Urinary bladder (tissue), 4 donors: Measurements from ENCODE around the gene MPL. TPM values are rescaled to one million over a fixed set of nuclear protein-coding genes. Genes with fewer than 3 reads are reported as not detected.

Experiments used
- DNase-seq: peaks from one replicate; pipeline ENCODE4 v3.0.0-alpha.2; 2015; ENCODE audit errors: extremely low spot score
- H3K27ac ChIP-seq: one replicate; pipeline ENCODE4 v1.5.1; 2013; ENCODE audit warnings: low read depth, mild to moderate bottlenecking, moderate library complexity
- H3K36me3 ChIP-seq: one replicate; pipeline ENCODE4 v1.6.1; 2013; ENCODE audit warnings: mild to moderate bottlenecking, moderate library complexity; ENCODE audit not compliant: insufficient read depth
- H3K4me1 ChIP-seq: one replicate; pipeline ENCODE4 v1.6.1; 2013; ENCODE audit warnings: mild to moderate bottlenecking, moderate library complexity; ENCODE audit not compliant: insufficient read depth
- H3K4me3 ChIP-seq: one replicate; pipeline ENCODE4 v1.5.1; 2013; ENCODE audit warnings: low read depth, low read length
- WGBS: extraction: QIAGEN DNeasy Blood & Tissue Kit; methylation state at CpG from one replicate; pipeline ENCODE4 v1.1.7; 2013; 5-methylcytosine and 5-hydroxymethylcytosine counted together
- polyA plus RNA-seq: library from polyadenylated mRNA; stranded (reverse); fragments of 200-250 nt; gene quantifications from one replicate; pipeline ENCODE4 v1.2.3, GENCODE V29; 2013
- total RNA-seq: library from RNA; depleted of rRNA; stranded (reverse); fragments of >200 nt; gene quantifications from one replicate; pipeline ENCODE4 v1.2.3, GENCODE V29; 2014
- donor health status: healthy with polysubstance abuse.
- donor health status: healthy.

The MPL gene
- total and polyA plus RNA-seq, 2 donors, result 0.33 TPM; not detected in 1

GRCh38 chr1:43373066-43373940, 35.7 kb downstream of the MPL start:
- no peaks in the 10 kb centered on the region for H3K36me3 ChIP-seq
- no peak overlapping the region for H3K27ac ChIP-seq
- WGBS, result 73% methylated on average over 4 of the region's 4 CpGs
- no peak for DNase-seq
- no peak overlapping the region for H3K4me3 ChIP-seq
- no peaks in the 10 kb centered on the region for H3K4me1 ChIP-seq

DNA sequence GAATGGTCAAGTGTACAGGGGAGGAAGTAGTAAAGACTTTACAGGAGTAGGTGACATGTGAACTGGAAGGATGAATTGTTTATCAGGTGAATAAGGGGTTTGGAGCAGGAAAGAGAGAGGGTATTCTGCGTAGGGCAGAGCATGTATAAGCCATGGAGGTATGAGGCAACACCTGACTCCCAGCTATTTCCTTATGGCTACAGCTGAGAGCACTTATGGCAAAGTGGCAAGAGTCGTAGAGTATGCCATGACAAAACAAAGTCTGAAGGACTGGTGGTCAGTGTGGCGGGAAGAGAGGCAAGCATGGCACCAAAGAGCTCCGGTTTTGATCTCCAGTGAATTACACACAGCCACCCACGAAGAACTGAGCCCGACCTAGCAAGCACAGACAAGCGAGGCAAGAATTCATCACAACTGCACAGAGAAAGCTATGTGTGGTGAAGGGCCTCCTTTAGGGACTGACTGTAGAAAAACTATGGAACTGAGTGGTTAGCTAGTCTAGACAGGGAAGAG, 39.2 kb downstream of the MPL start:
- DNase-seq, result no peak
- H3K4me3 ChIP-seq, result no peak overlapping the region
- H3K4me1 ChIP-seq, result no peaks in the 10 kb centered on the region
- WGBS, result 83% methylated on average over 7 of the region's 7 CpGs
- no peaks in the 10 kb centered on the region for H3K36me3 ChIP-seq
- H3K27ac ChIP-seq, result no peak overlapping the region

DNA sequence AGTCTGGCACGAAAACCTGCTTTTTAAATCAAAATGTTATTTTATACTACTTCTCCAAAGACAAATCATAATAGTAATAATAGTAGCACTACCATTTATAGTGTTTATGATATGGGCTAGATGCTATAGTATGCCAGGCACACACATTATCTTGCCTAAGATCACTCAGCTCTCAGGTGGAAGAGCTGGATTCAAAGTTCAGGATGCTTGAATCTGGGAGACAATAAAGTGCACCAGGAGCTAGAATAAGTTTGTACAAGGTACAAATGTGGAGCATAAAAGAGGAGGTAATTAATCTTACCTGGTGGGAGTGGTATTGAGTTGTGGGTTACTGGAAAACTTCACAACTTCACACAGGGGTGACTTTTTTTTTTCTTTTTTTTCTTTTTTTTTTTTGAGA, 40.2 kb downstream of the MPL start:
- Histone ChIP-seq H3K27ac (no peak overlapping the region), H3K4me1 (no peaks in the 10 kb centered on the region), H3K4me3 (no peak overlapping the region), H3K36me3 (no peaks in the 10 kb centered on the region)
- 92% methylated on average over 1 of the region's 1 CpG for WGBS
- DNase-seq, result no peak

GRCh38 chr1:43379476-43379875, 41.9 kb downstream of the MPL start:
- H3K27ac ChIP-seq, result no peak overlapping the region
- no peak for DNase-seq
- H3K4me3 ChIP-seq, result no peak overlapping the region
- no peaks in the 10 kb centered on the region for H3K36me3 ChIP-seq
- H3K4me1 ChIP-seq, result no peaks in the 10 kb centered on the region
- WGBS, result 93% methylated on average over 1 of the region's 1 CpG

DNA sequence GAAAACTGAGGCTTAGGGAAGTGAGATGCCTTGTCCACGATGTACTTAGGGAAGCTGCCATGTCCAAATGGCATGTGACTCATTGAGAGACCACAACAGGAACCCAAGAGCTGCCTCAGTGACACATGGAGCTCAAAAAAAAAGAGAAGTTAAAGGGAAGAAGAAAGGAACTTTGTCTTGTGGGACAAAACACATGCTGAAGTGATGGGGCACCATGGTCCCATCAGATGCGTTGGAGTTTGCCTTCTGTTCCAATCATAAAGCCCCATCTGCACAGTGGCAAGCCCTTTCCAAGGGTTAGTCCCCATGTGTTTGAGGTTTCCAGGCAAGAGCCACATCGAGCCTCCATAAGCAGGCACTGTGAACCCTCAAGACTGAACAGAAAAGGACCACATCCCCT, 44.0 kb downstream of the MPL start:
- Histone ChIP-seq H3K36me3 (peaks cover 3% of the 10 kb centered on the region), H3K4me1 (no peaks in the 10 kb centered on the region), H3K4me3 (no peak overlapping the region), H3K27ac (no peak overlapping the region)
- DNase-seq, result no peak
- WGBS, result 68% methylated on average over 3 of the region's 3 CpGs

DNA sequence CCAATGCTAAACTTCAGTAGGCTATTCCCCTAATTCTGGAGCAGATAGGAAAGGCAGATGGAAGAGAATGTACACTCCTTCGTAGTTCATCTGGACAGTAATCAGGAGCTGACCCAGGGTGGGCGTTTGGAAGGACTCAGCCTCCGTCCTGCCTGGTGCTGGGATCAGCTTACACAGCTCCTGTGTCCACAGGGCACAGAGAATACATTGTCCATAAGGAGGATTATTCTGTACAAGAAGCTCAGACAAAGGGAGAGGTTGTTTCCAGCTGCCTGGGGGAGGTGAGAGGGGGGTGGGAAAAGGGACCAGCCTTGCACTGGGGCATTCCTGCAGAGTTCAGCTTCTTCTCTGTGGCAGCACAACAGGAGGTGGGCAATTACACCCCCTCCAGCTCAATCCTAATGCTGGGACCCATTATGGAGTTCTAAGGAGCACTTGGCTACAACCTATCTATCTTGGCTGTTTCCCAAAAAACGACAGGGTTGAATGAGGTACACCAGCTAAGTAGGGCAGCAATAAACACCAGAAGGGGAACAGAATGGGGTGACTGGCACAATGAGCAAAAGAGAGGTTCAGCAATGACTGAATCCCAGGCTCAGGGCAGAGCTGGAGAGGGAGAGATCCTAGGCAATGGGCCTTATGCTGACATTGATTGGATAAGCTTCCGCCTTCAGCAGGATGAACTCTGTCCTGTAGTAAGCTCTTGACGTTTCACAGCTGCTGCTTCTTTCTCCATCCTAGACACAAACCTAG, 44.6 kb downstream of the MPL start:
- no peak for DNase-seq
- WGBS, result 26% methylated on average over 6 of the region's 6 CpGs
- Histone ChIP-seq H3K4me1 (no peaks in the 10 kb centered on the region), H3K4me3 (no peak overlapping the region), H3K27ac (no peak overlapping the region), H3K36me3 (peaks cover 3% of the 10 kb centered on the region)

DNA sequence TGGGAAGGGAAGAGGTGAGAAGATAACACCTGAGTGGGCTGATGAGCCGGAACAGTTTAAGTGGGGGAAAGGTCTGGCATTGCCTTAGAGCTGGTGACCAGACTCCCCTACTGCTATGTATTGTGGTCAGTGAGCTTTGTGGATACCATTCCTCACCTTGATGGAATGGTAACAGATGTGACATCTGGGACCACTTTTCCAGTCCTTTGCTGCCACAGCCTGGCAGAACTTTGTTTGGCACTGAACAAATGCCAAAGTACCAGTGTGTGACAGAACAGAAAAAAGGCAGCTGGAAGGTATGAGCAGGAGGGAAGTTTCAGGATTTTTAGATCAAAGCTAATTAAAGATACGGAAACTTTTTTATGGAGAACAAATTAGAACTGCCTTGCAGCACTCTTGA, 45.8 kb downstream of the MPL start:
- WGBS, result 70% methylated on average over 2 of the region's 2 CpGs
- no peak overlapping the region for H3K27ac ChIP-seq
- no peak for DNase-seq
- no peaks in the 10 kb centered on the region for H3K4me1 ChIP-seq
- H3K4me3 ChIP-seq, result no peak overlapping the region
- H3K36me3 ChIP-seq, result peaks cover 3% of the 10 kb centered on the region

GRCh38 chr1:43386676-43387075, 49.1 kb downstream of the MPL start:
- H3K36me3 ChIP-seq, result peaks cover 3% of the 10 kb centered on the region
- no peaks in the 10 kb centered on the region for H3K4me1 ChIP-seq
- no peak for DNase-seq
- no peak overlapping the region for H3K27ac ChIP-seq
- H3K4me3 ChIP-seq, result no peak overlapping the region
- 95% methylated on average over 6 of the region's 6 CpGs for WGBS

DNA sequence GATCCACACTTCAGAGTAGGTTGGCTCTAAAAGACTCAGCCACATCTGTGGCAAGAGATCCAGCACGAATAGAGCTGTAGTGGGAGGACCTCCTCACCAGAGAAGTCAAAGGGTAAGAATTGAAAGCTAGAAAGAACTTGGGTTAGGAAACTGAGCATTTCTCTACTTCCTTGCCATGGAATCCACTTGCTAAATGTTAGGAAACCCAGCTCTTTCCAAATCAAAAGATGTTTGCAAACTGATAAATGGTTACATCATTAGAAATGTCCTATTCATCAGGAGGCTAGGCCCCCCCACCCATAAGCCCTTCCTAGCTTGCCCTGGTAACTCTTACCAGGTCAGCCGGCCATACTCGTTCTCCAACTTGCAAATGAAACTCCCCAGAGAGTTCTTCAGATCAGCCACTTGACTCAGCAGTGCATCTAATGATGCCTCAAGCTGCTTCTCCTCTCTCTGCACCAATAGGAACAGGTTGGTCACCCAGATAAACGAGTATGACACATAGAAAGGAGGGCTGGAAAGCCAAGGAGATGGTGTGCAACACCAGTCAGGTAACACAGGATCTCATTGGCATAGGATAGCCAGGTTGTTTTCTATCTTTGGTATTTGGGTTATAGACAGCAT, 50.5 kb downstream of the MPL start:
- 67% methylated on average over 4 of the region's 4 CpGs for WGBS
- H3K27ac ChIP-seq, result no peak overlapping the region
- peaks cover 3% of the 10 kb centered on the region for H3K36me3 ChIP-seq
- no peaks in the 10 kb centered on the region for H3K4me1 ChIP-seq
- no peak for DNase-seq
- no peak overlapping the region for H3K4me3 ChIP-seq

DNA sequence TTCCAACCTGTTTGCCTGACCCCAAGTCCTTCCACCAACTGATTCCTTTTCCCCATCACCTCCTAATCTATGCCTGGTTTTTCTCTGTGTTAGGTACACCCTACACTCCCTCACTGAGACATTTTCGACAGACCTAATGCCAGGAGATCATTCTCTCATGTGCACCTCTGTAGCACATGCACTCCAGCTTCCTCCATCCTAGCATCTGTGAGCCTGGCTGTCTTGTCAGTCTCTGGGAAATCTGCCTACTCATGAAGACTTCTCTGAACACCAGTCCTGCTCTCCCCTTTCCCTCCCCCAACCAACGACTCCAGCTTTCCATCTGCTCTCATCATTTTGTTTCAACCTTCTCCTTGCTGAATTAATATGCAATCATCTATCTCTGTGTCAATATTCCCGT, 51.0 kb downstream of the MPL start:
- H3K36me3 ChIP-seq, result peaks cover 3% of the 10 kb centered on the region
- whole genome bisulfite sequencing, result 51% methylated on average over 3 of the region's 3 CpGs
- H3K4me3 ChIP-seq, result no peak overlapping the region
- H3K27ac ChIP-seq, result no peak overlapping the region
- H3K4me1 ChIP-seq, result no peaks in the 10 kb centered on the region
- no peak for DNase-seq

DNA sequence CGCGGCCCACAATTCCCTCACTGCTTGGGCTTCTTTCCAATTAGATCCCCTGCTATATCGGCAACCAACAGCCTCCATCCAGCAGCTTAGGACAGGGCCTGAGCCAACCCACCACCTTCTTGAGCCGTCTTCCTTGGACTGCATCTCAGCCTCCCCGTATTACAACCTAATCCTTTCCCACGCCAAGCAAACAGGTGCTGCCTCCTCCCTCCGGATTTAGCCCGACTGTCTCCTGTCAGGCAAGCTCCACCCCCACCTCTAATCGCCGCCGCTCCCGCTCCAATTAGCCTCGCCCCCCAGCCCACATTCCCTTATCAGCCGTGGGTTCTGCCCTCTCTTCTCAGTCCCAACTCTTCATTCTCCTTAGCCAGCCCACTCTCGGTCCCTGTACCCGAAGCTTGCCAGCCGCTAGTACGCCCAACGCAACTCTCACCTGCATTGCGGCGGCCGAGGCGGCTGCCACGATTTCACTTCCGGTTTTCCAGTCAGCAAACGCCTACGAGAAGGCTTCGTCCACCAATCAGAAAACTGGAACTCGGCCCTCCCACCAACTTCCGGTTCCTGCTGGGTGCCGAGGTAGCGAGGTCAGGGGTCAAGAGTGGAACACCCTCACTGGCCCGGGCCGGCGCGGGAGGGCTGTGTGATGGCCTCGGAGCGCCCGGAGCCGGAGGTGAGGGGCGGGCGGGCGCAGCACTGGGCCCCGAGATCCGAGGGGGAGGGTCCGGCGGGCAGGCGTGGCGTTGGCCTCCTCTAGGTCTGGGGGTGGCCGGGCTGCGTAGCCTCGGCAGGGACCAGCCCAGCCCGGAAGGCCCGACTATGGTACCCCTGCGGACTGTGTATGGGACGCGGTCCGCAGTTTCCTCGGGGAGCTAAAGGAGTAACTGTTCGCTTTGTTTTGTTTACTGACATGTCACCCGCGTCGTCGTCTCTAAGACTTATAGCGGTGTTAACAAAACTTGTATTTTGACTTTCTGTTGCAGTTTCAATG, 52.0 kb downstream of the MPL start, which contains the start of the genes MED8 and SZT2:
MED8 (minus strand) TSS at position 475 of the 988 bp plus-strand sequence; CDS start at position 439, 36 bp downstream.
SZT2 (plus strand) TSS at position 574 of the 988 bp plus-strand sequence; CDS start at position 644, 70 bp downstream.
- peaks cover 3% of the 10 kb centered on the region for H3K36me3 ChIP-seq
- no peaks in the 10 kb centered on the region for H3K4me1 ChIP-seq
- under 1% methylated on average over 65 of the region's 65 CpGs for WGBS
- peak within 1 kb of the TSS; percentile 79 for H3K4me3 ChIP-seq
- peak; percentile 89 for DNase-seq
- H3K27ac ChIP-seq, result peak within 1 kb of the TSS; percentile 83

GRCh38 chr1:43392702-43393101, 55.1 kb downstream of the MPL start:
- Histone ChIP-seq H3K36me3 (no peaks in the 10 kb centered on the region), H3K4me1 (no peaks in the 10 kb centered on the region), H3K4me3 (no peak overlapping the region), H3K27ac (no peak overlapping the region)
- 63% methylated on average over 3 of the region's 3 CpGs for WGBS
- DNase-seq, result no peak
